ENCODE measurements around the gene CLEC20A.

The CLEC20A gene

DNA sequence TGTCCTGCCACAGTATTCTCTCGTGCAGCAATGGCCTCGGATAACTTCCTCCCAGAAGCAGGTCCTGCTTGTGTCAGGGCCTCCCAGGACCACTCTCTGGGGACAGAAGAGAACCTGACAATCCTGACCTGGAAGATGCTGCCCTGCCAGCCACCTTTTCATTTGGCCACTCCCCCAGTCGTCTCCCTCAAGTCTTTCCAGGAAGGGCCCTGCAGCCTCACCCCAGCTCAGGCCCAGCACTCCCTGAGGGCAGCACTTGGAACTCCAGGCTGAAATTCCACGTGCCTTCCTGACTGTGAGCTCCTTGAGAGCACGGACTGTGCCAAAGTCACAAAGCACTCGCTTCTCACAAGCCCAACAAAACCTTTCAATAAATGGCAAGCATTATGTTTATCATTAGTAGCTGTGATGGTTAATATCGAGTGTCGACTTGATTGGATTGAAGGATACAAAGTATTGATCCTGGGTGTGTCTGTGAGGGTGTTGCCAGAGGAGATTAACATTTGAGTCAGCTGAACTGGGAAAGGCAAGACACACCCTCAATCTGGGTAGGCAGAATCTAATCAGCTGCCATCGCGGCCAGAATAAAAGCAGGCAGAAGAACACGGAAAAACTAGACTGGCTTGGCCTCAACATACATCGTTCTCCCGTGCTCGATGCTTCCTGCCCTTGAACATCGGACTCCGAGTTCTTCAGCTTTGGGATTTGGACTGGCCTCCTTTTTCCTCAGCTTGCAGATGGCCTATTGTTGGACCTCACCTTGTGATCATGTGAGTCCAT is 2.3 kb upstream of the CLEC20A start:
- no peak for DNase-seq

- no peak for DNase-seq
Measured at GRCh38 chr1:178497903-178498478, 1.2 kb upstream of the CLEC20A start.

DNA sequence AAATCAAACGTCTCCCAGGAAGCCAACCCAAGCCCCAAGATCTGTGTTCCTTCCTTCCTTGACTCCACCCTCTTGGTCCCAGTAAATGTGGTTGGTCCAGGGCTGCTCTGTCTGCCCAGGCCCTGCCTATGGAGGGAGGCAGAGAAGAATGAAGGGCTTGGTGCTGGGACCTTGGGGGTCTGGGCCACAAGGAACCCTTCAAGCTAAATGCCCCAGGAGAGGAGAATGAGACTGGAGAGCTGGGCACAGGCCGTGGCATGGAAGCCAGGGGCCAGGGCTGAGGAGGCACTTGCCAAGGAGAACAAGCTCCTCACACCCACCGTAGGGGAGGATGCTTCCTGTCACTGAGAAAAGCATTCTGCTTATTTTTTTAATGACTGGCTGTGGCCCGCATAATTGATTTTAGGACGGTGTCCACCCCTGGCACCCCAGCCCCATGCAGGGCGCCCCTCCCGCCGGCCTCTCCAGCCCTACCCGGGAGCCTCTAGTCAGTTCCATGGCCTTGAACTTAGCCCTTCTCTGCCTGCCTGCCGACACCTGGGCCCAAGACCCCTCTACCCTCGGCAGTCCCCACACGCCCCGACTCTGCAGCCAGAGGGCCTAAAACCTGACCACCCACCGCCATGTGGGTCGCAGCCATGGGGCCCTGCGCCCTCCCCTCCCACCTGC is 889 bp downstream of the CLEC20A start:
- DNase-seq = no peak

DNA sequence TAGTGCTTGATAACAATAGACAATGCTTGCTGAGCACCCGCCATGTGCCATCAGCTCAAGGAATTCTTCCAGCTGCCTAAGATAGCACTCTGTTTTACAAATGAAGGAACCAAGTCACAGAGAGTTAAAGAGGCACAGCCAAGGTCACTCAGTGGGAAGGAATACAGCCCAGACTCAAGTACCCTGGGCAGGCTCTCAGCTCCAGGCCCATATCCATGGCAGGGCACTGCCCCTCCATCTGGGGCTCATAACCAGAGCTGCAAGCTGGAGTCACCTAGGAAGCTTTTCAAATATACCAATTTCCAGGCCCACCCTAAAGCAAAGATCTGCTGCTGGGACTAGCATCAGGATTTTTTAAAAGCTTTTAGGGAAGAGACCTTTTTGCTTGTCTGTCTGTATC is 1.6 kb downstream of the CLEC20A start:
- no peak for DNase-seq

DNA sequence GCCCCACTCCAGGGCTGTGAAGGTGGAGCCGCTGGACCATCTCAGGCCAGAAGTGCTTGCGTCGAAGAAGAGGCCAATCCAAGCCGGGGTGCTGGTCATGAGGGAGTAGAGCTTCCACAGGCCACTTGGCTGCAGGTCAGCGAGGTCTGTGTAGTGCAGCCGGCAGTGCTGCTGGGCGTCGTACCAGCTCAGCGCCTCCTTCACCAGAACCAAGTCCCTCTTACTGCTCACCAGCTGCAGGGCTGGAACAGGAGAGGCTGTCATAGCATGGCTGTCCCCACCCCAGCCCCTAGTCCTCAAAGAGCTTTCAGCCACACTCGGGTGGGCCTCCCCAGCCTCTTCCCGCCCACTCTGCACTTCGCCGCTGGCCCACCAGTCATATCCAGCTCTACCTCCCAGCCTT is 2.2 kb downstream of the CLEC20A start:
- no peak for DNase-seq

GRCh38 chr1:178493301-178493741 is 3.4 kb downstream of the CLEC20A start:
- DNase-seq = no peak

- DNase-seq = no peak
Measured at GRCh38 chr1:178492341-178492740, 4.4 kb downstream of the CLEC20A start.

GRCh38 chr1:178491721-178492120 is 5.0 kb downstream of the CLEC20A start:
- DNase-seq = no peak

DNA sequence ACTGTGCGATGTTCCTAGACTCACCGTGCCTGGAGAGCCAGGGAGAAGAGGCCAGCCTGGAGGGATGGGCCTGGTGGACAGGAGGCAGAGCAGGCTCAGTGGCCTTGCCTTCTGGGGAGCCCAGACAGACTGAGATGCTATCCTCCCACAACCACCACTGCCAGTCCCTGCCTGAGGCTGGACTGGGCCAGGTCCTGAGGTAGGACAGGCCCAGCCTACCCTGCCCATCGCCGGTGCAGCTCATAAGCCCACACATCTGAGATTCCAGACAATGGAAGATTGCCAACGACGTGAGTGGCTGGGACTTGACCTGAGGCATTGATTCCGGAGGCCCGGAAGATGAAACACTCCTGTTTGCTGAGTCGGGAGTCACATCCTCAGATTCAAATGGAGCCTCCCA is 5.8 kb downstream of the CLEC20A start:
- no peak for DNase-seq

- DNase-seq = no peak
Measured at GRCh38 chr1:178490136-178490535, 6.6 kb downstream of the CLEC20A start.

- DNase-seq = no peak
Measured at GRCh38 chr1:178489399-178489798, 7.4 kb downstream of the CLEC20A start.

DNA sequence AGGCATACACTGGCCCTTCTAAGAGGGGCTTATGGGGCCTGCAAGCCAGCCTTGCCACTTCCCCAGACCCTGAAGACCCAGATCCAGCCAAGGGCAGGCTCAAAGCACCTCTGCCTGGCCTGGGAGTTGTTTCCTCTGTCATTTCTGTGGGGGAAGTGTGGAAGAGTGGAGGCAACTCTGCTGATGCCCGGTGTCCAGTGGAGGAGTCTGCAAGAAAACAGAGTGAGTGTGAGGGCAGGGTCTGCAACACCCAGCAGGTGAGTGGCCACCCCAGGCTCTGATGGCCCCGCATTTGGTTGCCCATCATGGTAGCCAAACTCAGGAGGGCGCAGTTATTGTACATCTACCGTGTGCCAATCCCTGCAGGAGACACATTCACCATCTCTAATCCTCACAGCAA is 8.4 kb downstream of the CLEC20A start:
- DNase-seq = no peak

DNA sequence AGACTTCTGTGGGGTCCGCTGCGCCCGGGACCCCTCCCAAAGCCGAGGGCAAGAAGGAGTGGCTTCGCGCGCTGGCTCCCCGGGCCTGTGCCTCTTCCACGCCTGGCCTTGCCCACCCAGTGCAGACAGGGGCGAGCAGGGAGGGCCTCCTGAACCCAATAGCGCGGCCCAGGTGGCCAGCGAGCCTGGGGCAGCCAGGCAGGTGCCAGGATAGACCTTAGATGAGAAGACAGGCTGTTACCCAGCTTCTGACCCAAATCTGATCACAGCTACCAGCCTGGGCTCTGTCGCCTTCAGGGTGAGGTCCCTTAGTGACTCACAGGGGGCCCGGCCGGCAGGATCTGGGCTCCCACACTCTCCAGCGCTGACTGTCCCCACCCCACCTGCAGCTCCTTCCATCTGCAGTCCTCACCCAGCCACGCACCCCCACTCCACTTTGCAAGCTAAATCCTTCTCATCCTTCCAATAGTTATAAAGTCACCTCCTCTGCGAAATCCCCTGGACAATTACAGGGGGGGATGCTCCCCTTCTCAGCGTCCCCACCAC is 9.6 kb downstream of the CLEC20A start:
- no peak for DNase-seq

DNA sequence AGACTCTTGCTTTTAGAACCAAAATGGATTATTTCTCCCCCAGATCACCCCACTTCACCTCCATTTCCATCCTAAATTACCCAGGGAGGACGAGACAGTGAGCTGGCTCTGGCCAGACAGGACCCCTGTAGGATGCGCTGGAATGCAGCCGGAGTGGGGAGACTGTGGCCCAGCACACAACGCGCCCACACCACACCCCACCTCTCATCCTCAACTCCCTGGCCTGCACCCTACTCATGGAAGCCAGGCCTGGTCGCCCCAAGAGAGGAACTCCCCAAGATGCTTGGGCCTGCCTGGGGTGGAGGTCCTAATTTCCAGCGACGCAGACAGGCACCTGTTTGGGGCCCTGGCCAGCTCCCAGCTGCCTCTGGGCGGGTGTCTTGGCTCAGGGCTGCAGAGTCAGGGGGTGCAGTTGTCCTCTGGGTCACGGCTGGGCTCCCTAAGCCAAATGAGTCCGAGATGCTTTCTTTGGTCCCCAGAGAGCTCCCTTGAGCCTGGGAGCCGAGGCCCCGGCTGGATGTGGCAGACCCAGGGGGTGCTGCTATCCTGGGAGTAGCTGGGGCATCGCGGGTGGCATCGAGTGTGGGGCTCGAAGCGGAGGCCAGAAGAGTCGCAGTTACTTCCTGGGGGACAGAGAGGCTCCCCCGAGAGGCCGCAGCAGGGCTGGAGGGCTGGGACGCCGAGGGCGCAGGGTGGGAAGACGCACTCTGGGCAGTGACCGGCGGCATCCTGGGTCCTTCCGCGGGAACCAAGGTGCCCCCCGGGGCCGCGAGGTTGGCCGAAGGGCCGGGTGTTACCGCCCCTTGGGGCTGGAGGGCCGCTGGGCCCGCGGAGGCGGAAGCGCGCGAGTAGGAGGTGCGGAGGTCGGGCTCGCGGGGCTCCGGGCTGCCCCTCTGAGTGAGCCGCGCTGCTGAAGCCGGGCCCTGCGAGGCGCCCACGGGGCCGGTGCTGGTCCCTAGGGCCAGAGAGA is 10.4 kb downstream of the CLEC20A start:
- DNase-seq = no peak

DNA sequence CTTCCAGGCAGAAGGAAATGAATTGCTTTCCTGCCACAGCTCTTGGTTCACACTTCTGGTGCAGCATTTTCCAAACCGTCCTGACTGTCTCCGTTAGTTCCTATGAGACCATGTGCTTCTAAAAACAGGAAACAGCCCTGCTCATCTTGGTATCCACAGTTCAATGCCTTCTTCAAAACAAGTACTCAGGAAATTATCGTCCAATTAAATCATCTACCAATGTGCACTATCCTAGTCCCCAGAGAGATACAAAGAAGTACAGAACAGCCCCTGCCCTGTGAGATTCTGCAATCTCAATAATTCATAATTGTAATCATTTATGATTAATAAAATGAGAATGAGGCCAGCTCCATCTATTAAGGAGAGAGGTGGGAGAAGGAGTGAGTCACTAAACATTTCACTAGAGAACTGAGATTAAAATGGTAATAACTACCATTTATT is 11.2 kb downstream of the CLEC20A start:
- peak in 1 of 2 donors; percentile 14 for DNase-seq

DNA sequence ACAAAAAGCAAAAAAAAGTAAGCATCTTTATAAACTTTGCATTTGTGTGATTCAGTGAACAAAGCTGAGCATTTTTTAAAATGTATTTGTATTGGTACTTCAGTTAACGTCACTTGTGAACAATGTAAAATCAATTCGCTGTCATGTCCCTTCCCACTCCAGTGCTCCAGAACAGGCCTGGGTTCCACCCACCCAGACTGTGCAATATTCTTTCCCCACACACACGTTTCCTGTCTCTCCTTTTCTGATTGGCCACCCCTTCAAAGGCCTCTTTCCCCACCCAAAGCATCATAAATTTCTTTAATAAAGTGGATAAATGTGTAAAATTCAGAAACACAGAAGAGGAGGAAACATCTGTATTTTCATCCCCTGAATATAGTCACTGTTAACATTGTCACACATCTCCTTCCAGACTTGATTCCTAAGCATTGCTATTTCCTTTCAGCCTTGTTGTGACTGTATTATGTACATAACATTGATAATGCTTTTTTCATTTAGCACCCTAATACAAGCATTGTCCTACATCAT is 12.0 kb downstream of the CLEC20A start:
- DNase-seq = peak in 1 of 2 donors; percentile 23

GRCh38 chr1:178483251-178483957 is 13.4 kb downstream of the CLEC20A start:
- no peak for DNase-seq

DNA sequence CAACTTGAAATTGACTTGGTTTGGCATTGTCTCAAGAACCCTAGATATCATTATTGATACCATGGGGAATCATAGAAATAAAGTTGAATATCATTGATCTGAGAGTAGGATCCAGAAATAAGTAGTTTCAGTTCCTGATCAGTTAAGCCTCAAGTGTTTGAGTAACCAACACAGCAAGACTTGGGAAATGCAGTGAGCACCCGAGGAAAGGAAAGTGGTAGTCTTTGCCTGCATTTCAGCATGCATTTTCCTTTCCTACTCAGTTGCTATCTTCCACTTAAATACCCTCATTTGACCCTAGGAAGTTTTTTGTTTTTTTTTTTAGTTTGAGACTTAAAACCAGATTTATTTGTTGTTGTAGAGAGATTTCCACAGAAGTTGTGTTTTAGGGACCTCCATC is 18.9 kb downstream of the CLEC20A start:
- peak; percentile 15 to 22 for DNase-seq

DNA sequence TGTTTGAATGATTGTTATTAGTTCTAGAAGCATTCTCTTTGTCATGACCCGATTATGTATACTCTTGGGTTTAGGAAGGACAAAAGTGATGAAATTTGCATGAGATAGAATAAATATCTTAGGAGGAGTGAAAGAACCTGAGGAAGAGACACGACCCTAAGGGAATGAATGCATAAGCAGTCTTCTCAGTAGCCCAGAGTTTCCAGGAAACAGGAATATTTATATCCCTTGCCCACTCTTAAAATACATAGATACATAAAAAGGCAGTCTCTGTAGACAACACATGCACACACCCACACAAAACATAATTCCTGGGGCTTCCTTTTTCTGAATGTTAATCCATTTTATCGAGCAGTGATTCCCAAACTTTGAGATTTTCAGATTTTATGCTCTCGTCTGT is 19.4 kb downstream of the CLEC20A start:
- DNase-seq = no peak

DNA sequence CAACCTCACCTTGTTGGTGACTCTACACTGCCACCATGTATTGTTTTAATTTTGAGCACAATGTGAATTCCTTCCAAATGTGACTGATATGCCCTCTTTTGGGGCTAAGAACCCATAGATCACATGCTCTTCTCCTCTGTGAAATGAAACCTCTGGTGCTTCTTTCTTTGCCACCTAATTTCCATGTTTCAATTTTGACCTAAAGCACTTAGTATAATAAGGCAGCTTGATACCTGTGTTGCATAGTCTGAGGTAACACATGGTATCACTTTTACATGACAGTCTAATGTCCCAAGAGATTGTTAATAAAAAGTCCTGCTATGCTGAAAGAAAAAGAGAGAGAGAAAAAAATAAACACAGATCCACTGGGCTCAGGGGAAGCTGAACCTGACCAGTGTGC is 24.2 kb downstream of the CLEC20A start:
- DNase-seq = no peak

DNA sequence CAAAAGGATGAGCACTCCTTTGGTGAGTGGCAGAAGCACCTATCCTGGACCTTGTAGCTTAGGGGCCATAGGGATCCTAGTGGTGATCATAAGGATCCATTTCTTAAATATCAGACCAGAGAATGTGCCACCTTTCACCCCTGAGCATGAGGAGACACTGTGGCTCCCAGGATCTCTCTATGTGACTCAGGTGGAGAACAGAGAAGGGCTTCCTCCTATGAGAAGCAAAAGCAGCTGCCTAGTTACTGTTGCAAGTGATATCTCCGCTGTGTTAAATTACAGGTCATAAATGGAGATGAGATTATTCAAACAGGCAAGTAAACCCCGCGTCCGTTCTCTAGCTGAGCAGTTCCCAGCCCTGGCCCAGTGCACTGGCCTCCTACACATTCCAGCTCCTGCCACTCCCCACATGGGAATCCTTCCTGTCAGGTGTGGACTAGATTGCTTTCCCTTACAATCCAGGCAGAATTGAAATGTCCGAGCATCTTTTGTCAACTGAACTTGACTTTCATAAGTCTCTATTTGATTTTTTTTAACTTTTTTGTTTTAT is 26.3 kb downstream of the CLEC20A start:
- no peak for DNase-seq
